Psoas muscle (tissue), 8 donors: ENCODE data around the gene GIGYF2. TPM values are rescaled to one million over a fixed set of nuclear protein-coding genes. Genes with fewer than 3 reads are reported as not detected.
"Not testable (repeated sequence)": the region's sequence is repeated elsewhere in the genome, so short reads cannot be mapped to it uniquely, and the experiment has no call there.

Experiments used
- ATAC-seq, 4 donors: fragments of 200-7000 bp; cut with Tn5 transposase; one replicate each; pipeline ENCODE4 v1.9.1; 2020; ENCODE audit warnings: moderate library complexity in 3 of 4, mild to moderate bottlenecking in 2 of 4
- DNase-seq, 2 donors: peaks; one replicate each; pipeline ENCODE4 v3.0.0-alpha.2; 2020
- H3K27ac ChIP-seq: fragments of 200-600 bp; one replicate; pipeline ENCODE4 v1.8.0; 2022
- H3K27me3 ChIP-seq, 3 donors: fragments of 200-600 bp in 1 of 3; one replicate each; pipeline versions ENCODE4 v1.6.1 to v1.8.0; 2013 to 2022; ENCODE audit warnings: low read length in 2 of 3, mild to moderate bottlenecking in 2 of 3, moderate library complexity in 1 of 3; ENCODE audit not compliant: insufficient read depth in 3 of 3
- H3K36me3 ChIP-seq, 2 donors: fragments of 200-600 bp in 1 of 2; one replicate each; pipeline versions ENCODE4 v1.6.1 to v1.8.0; 2013 to 2022; ENCODE audit warnings: low read depth in 1 of 2, mild to moderate bottlenecking in 1 of 2, moderate library complexity in 1 of 2; ENCODE audit not compliant: insufficient read depth in 1 of 2
- H3K4me1 ChIP-seq: fragments of 200-600 bp; one replicate; pipeline ENCODE4 v1.8.0; 2022
- H3K4me3 ChIP-seq: fragments of 200-600 bp; one replicate; pipeline ENCODE4 v1.8.0; 2022; ENCODE audit warnings: mild to moderate bottlenecking
- H3K9me3 ChIP-seq: fragments of 200-600 bp; one replicate; pipeline ENCODE4 v1.8.0; 2022
- WGBS, 3 donors: extraction: QIAGEN DNeasy Blood & Tissue Kit; methylation state at CpG; one replicate each; pipeline versions ENCODE4 v1.1.6 to v1.1.7; 2013; 5-methylcytosine and 5-hydroxymethylcytosine counted together
- intact Hi-C, 2 donors: fragments of 100-400 bp; cut with DNase I; formaldehyde crosslinking; loops; one replicate each; pipeline versions ENCODE4 v1.11.0 to v1.14.2; 2022
- polyA plus RNA-seq, 3 donors: library from polyadenylated mRNA; stranded (reverse); fragments of 200-250 nt; gene quantifications; one replicate each; pipeline ENCODE4 v1.2.3, GENCODE V29; 2013
- total RNA-seq, 4 donors: library from RNA; stranded (reverse); fragmentation: NEBNext Ultra II Directional in 2 of 4; extraction: Animal tissue kit (Norgen Biotek cat#: 25700) in 2 of 4; gene quantifications; one replicate each; pipeline versions ENCODE4 v1.2.1 to v1.2.4, GENCODE V29; 2021 to 2023
- TF ChIP-seq, protein P1 (sequence below): fragments of 200-600 bp; IDR thresholded peaks from one replicate; pipeline ENCODE4 v1.8.0; 2022; ENCODE audit warnings: antibody characterized with exemption
- donor health status: healthy with polysubstance abuse.
- donor health status: DM: no; HTN: no; CAD: no; lungs with moderate emphysema.
- donor health status: Bipolar disorder and iron deficiency.
- donor health status: healthy.
- donor health status: DM: yes; HTN: yes; CAD: no.
- donor health status: DM: no; HTN: no; CAD: no.
- donor health status: DM: no; HTN: no; CAD: no.
- donor health status: DM: yes; HTN: yes; CAD: no.

Gene GIGYF2
- total and polyA plus RNA-seq, 7 donors: 13.8 to 72.6 (median 64.3) TPM

DNA sequence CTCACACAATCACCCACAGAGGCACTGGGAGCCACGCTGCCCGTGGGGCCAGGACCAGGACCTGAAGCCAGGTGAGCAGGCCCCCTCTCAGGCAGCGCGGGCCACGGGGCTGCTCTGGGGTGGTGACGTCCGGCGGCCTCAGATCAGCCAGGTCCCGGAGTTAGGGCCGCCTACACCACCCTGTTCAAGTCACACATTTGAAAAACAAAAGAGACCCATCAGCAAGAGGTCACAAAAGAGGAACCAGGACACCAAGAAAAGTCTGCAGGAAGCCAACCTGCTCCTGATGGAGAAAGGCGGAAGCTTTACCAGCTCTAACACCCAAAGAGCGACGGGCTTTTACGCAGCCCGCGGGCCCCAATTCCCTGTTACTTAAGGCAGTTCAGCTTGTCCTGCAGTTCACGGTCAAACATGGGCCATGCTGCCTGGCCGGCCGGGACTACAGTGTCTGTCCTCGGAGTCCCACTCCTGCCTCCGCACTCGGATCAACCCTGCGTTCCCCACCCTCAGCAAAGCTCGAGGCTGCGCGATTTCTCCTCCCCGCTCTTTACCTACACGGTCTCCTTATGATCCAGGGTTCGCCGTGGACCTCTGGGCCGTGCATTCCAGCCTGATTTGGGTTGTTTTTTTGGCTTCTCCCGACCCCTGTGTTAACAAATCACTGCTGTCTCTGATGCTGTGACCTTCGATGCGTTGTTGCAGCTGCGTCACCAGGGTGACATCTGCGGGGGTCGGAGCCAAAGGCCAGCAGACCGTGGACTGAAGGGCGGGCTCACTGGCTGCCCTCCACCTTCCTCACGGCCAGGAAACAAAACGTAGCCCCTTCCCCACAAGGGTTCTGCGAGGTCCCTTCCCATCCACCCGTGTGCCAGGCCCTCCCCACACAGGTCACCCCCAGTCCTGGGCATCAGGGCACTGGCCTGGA is 203.9 kb downstream of the GIGYF2 start:
- WGBS, 3 donors: 38 to 46% (median 45%) methylated on average over 43 of the region's 43 CpGs
- ATAC-seq (no peak), DNase-seq (no peak)

GRCh38 chr2:232901736-232902578 is 204.8 kb downstream of the GIGYF2 start:
- ATAC-seq (peak in 3 of 4 donors; percentile 53 to 58 (median 55)), DNase-seq (peak in 1 of 2 donors; percentile 45)
- intact Hi-C loops: no loop called here
- 62 to 70% (median 65%) methylated on average over 26 to 28 of the region's 28 CpGs for WGBS, 3 donors
- H3K36me3 ChIP-seq: no peaks in the 10 kb centered on the region
- no peaks in the 10 kb centered on the region for H3K9me3 ChIP-seq
- no peak overlapping the region for H3K27ac ChIP-seq
- H3K4me3 ChIP-seq: no peak overlapping the region
- H3K27me3 ChIP-seq: peaks cover 0 to 15% (median 2%) of the 10 kb centered on the region in 3 donors
- TF ChIP-seq, protein P1, sequence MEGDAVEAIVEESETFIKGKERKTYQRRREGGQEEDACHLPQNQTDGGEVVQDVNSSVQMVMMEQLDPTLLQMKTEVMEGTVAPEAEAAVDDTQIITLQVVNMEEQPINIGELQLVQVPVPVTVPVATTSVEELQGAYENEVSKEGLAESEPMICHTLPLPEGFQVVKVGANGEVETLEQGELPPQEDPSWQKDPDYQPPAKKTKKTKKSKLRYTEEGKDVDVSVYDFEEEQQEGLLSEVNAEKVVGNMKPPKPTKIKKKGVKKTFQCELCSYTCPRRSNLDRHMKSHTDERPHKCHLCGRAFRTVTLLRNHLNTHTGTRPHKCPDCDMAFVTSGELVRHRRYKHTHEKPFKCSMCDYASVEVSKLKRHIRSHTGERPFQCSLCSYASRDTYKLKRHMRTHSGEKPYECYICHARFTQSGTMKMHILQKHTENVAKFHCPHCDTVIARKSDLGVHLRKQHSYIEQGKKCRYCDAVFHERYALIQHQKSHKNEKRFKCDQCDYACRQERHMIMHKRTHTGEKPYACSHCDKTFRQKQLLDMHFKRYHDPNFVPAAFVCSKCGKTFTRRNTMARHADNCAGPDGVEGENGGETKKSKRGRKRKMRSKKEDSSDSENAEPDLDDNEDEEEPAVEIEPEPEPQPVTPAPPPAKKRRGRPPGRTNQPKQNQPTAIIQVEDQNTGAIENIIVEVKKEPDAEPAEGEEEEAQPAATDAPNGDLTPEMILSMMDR: no peak
- H3K4me1 ChIP-seq: no peaks in the 10 kb centered on the region

More for the DNA sequence above, 203.9 kb downstream of the GIGYF2 start:
- intact Hi-C loops: no loop called here
- no peak overlapping the region for H3K27ac ChIP-seq
- H3K4me1 ChIP-seq: no peaks in the 10 kb centered on the region
- no peaks in the 10 kb centered on the region for H3K36me3 ChIP-seq
- TF ChIP-seq, protein P1: no peak
- H3K27me3 ChIP-seq: peaks cover 0 to 15% (median 2%) of the 10 kb centered on the region in 3 donors
- H3K9me3 ChIP-seq: no peaks in the 10 kb centered on the region
- H3K4me3 ChIP-seq: no peak overlapping the region

DNA sequence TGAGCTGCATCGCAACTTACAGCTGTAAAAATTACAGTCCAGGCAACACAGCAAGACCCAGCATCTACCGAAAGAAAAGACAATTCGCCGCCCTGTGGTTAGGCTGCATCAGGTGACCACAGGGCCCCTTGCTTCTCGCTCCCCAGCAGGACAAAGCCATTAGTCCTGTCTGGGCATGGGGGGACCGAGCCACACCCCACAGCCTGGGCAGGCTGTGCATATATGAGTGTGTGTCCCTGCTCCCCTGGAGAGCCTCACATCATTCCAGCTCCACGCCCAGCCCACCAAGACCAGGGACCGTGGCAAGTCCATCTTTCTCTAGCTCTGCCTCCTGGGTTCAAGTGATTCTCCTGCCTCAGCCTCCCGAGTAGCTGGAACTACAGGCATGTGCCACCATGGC is 206.9 kb downstream of the GIGYF2 start:
- DNase-seq (no peak), ATAC-seq (no peak)
- Histone ChIP-seq H3K4me3 (no peak overlapping the region), H3K9me3 (no peaks in the 10 kb centered on the region), H3K27ac (no peak overlapping the region), H3K36me3 (no peaks in the 10 kb centered on the region), H3K4me1 (no peaks in the 10 kb centered on the region), H3K27me3 (peaks cover 0 to 15% (median 2%) of the 10 kb centered on the region in 3 donors)
- WGBS, 3 donors: 71 to 84% (median 84%) methylated on average over 9 of the region's 9 CpGs
- intact Hi-C loops: no loop called here
- TF ChIP-seq, protein P1: no peak

GRCh38 chr2:232906867-232907717 is 210.0 kb downstream of the GIGYF2 start:
- ATAC-seq, intact Hi-C loops, DNase-seq, H3K27ac ChIP-seq, H3K27me3 ChIP-seq, H3K4me1 ChIP-seq, H3K4me3 ChIP-seq, H3K36me3 ChIP-seq: not testable (repeated sequence)
- WGBS, 3 donors: 61 to 69% (median 63%) methylated on average over 8 to 9 of the region's 10 CpGs
- H3K9me3 ChIP-seq: peaks cover 10% of the 10 kb centered on the region

DNA sequence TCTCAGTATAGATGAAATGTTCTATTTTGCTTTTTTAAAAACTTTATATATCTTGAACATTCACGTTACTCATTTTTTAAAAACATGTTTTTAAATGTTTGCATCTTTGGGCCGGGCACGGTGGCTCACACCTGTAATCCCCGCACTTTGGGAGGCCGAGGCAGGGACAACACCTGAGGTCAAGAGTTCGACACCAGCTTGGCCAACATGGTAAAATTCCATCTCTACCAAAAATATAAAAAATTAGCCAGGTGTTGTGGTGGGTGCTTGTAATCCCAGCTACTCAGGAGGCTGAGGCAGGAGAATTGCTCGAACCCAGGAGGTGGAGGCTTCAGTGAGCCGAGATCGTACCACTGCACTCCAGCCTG is 210.6 kb downstream of the GIGYF2 start:
- 88 to 91% (median 90%) methylated on average over 9 of the region's 9 CpGs for WGBS, 3 donors
- ATAC-seq, H3K4me3 ChIP-seq, H3K27me3 ChIP-seq, DNase-seq, H3K27ac ChIP-seq, intact Hi-C loops, H3K36me3 ChIP-seq, H3K4me1 ChIP-seq: not testable (repeated sequence)
- peaks cover 10% of the 10 kb centered on the region for H3K9me3 ChIP-seq
